ENCODE data around the gene DLX3.
A peak's percentile ranks its signal among the peaks of the same experiment; 100 is the strongest.

DLX3 gene

DNA sequence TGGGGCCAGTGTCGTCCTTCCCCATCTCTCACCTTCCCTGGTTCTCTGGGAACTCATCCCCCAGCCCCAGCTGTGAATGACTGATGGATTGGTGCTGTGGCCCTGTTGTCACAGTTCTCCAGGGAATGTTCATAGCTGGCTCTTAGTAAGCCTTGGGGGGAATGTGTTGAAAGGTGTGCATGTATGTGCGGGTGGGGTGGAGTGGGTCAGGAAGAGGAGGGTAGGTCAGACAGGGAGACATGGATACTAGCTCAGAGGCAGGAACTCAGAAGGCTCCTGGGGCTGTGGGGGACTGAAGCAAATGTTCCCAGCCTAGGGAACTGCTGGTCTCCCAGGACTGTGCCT lies 21.8 kb downstream of the DLX3 start:
- DNase-seq, result no peak

DNA sequence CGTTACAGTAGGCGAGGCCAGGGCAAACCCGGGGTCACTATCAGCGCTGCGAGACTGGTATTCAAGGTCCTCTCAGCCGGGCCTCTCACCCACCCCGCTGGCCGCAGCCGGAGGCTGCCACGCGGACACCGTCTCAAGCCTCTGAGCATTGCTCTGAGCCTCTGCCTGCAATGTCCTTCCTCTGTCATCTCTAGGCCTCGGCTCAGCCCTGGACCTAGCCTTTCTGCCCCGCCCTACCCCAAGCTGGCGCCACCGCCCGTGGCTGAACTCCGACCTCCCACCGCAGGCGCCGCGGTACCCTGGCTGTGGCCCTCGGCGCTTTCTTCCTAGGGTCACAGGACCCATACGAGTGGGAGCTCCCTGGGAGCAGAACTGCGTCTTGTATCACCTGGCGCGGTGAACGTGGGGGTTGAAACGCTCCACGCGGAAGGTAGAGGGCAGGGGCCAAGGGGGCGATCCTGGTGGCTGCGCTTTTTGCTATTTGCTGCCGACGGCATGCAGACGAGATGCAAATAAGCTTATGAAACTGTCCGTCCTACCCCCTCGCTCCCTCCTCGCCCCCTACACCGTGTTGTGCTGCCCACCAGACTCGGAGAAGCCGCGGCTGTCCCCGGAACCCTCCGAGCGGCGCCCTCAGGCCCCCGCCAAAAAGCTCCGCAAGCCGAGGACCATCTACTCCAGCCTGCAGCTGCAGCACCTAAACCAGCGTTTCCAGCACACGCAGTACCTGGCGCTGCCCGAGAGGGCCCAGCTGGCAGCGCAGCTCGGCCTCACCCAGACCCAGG lies 22.3 kb downstream of the DLX3 start:
- DNase-seq, result no peak

DNA sequence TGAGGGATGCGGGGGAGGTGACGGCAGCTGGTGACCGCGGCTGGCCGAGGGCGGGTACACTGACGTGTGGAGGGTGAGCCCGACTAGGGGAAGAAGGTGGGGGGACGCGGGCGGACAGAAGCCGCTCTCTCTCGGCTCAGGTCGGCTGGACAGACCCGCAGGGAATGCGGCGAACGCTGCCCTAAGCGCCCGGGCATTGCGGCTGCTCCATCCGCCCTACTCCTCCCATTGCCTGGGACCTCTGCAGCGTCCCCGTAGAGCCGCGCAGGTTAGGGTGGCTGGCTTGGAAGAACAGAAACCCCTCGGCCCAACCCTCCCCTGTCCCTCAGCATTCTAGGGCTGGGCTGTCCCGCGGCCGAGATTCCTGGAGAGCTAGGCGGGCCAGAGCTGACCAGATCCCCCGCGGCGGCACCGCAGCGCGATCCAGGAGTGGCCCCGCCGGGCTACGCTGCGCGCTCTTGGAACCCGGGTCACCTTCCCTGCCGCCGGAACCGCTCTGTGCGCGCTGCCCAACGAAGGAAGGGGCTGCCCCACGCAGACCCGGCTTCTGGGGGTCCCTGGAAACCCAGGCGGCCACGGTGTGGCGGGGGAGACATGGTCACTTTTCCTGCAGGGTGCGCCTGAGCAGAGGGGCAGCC lies 23.1 kb downstream of the DLX3 start:
- no peak for DNase-seq

DNA sequence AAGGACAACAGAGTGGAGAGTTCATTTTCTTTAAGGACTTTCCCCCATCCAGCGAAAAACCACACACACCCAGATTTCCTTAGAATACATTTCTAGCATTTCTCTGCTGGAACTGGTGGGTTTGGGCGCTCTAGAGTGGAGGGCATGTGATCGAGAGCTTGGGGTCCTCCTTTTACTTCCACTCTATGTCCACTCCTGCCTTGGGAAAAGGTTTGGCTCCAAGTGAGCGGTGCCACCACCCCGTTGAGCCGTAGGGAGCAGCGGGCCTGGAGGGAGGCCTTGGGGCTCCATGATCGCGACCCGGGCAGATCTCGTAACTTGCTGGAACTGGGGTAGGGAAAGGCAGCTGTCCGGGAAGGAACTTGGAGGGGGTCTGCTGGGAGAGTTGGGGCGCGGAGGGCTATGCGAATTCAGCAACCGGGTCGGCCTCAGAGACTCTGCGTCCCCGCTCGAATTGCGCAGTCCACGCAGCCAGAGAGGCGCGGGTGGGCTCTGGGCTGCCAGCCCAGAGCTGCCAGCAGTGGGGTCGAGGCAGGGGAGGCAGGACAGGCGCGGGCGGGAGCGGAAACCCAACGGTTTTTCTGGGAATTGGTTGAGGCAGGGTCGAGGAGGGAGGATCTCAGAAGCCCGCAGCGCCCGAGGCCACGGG lies 23.7 kb downstream of the DLX3 start:
- DNase-seq, result no peak

DNA sequence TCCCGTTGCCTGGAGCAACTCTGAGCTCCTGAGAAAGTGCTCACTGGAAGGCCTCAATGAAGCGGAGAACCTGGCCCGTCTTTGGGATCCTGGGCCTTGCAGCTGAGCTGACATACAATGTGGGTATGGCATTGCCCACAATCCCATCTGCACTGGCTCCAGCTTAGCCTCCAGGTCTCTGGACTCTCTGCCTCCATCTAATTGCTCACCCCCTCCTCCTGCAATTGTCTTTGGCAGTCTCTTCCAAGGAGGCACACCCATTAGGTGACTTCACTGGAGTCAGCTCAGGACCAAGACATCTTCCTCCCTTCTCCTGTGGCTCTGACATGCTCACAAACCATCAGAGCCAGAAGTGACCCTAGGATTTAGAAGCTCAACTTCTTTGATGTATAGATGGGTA lies 24.5 kb downstream of the DLX3 start:
- DNase-seq, result no peak

DNA sequence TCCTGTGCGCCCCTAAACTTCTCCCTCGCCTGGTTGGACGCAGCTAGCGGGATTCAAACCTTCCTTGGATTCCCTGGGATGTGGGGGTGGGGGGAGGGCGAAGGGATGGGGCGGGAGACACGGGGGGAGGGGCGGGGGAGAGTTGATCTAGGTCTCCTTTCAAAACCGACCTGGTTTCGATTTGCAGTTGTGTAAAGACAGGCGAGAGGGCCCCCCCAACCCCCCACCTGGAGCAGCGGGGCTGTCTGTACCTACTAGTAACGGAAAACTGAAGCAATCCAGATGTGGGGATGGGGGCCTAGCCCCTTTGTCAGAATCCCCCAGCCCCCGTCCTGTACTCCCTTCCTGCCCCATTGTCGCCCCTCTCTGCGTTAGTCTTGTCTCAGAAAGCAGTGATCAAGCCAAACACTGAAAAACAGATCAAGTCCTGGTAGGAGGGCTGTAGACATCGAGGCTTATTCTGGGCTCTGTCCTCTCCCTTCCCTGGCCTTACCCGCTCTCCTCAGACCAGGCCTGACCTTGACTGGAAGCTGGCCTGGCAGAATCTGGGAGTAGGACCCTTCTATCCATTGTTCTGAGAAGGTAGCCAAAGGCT lies 25.1 kb downstream of the DLX3 start:
- no peak for DNase-seq

DNA sequence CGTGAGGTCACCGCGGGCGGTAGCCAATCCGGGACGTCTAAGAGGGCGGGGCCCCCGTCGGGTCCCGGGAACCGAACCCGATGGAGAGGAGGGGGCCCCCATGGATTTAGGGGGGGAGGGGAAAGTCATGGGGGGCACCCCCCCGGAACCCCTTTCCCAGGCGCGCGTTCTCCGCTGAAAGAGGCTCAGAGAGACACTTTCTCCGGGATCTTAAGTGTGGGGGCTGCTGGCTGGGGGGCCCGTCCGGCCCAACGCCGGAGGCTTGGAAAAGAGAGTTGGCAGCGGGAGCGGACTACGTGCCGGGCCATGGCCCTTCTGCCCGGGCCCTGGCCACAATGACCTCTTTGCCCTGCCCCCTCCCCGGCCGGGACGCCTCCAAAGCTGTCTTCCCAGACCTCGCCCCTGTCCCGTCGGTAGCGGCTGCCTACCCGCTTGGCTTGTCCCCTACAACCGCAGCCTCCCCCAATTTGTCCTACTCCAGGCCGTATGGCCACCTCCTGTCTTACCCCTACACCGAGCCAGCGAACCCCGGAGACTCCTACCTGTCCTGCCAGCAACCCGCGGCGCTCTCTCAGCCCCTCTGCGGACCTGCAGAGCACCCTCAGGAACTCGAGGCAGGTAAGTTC lies 25.8 kb downstream of the DLX3 start, which contains the start of gene DLX4:
Gene DLX4 (plus strand): TSS at position 57 of the 626 bp plus-strand sequence. CDS start 279 bp downstream, at position 336.
- DNase-seq, result peak in 1 of 51 donors; percentile 7

DNA sequence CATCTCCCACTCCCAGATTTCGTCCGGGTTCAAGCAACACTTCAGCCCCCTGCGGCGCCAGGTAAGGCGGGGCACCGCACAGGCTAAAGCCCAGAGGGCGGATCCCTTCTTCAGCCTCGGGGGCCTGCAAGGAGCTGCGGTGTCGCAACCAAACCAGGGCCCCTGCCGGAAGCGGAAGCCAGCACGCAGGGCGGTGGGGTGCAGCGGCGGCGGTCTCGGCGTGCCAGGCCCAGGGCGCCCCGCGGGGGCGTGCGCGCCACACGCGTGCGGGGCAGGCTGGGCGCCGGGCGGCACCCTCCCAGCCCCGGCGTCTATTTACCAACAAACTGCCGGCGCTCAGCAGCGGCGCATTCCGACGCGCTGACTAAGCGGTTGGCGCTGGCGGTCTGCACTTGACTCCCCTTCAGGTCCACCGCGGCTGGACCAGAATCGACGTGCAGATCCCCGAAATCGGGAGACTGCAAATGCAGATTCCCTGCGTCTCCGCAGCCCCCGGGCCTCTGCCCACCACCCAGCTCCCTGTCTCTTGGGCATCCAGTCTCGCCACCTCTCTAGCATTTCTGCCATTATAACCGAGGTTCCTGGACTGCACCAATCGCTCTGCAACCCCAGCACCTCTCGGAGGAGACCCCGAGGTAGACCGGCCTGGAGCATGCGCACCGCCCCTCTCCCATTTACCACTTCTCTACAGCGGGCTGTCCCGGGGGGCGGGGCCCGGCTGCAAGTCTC lies 26.5 kb downstream of the DLX3 start:
- peak in 1 of 51 donors; percentile 4 for DNase-seq

DNA sequence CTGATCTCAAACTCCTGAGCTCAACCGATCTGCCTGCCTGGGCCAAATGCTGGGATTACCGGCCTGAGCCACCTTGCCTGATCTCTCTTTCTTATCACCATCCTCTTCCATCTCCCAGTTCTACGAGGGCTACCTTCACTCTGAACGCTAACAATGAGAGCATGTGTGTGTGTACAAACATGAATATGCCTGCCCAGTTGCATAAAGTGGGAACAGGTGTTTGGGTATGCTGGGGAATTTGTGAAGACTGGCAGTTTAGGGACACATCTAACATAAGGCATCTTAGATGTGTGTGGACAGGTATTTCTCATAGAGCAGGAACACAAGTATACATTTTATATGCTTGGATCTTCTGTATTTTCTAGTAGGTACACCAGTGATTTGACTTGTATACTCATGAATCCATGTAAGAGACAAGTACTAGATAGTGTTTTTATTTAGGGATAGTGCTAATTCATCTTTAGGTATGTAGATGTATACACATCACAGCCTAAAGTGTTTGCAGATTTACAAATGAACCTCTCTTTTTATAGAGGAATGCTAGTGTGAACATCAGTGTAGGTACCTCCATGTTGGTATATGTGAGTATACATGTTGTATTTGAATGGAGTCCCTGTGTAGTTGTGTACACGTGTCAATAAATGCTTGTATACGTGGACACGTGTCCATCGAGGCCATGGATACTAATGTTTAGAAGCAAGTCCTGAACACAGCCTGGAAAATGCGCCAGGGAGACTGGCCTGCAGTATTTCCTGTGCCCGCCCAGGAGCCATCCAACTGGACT lies 27.2 kb downstream of the DLX3 start:
- no peak for DNase-seq

DNA sequence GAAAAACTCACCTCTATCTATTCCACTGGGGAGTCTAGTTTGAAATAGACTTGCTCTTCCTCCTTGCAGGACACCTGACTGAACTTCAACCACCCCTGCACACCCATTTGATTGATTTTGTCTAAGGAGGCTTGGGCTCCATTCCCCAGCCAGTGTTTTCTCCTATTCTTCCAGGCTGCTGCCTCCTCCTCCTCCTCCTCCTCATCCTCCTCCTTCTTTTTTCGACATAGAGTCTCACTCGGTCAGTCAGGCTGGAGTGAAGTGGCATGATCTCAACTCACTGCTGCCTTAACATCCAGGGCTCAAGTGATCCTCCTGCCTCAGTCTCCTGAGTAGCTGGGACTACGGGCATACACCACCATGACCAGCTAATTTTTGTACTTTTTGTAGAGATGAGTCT lies 27.8 kb downstream of the DLX3 start:
- no peak for DNase-seq

DNA sequence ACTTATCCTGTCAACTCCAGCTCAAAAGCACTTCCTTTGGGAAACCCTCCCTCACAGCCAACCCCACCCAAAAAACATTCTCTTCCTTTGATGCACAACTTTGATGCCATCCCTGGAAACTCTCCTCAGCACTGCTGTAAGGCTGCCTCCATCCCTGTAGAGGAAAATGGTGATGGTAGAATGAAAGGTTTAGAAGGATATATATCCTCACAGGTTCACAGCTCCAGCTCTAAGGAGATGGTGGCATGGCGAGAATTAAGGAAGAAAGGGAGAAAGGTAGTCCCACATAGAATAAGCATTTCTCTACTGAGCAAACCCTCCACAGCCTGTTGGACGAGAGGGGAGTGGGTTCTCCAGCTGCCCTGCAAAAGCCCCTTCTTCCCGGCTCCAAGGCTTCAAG lies 28.3 kb downstream of the DLX3 start:
- DNase-seq, result no peak

DNA sequence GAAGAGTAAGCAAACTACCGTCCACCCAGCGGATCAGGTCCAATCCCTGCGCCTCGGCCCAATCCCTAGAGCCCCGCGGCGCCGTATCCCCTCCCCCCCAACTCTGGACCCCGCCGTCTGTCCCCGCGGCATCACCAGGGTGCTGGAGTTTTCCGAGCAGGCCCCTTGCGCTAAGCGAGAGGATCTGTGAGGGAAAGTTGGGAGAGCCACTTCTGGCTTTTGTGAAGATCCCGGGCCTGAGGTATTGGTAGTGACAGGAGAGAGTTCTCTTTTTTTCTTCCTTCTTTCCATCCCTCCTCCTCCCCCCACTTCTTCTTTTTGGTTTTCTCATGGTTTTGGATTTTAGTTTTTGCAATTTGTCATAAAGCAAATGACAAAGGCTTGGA lies 29.5 kb downstream of the DLX3 start:
- DNase-seq, result no peak

DNA sequence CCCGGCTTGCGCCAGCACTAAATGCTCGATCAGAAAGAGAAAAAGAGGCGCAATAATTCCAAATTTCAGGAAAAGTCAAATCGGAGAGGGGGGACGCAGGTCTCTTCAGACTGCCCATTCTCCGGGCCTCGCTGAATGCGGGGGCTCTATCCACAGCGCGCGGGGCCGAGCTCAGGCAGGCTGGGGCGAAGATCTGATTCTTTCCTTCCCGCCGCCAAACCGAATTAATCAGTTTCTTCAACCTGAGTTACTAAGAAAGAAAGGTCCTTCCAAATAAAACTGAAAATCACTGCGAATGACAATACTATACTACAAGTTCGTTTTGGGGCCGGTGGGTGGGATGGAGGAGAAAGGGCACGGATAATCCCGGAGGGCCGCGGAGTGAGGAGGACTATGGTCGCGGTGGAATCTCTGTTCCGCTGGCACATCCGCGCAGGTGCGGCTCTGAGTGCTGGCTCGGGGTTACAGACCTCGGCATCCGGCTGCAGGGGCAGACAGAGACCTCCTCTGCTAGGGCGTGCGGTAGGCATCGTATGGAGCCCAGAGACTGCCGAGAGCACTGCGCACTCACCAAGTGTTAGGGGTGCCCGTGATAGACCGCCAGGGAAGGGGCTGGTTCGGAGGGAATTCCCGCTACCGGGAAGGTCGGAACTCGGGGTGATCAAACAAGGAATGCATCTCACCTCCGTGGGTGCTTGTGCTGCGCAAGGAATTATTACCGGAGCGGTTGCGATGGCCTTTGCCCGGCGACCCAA lies 30.1 kb downstream of the DLX3 start:
- no peak for DNase-seq

DNA sequence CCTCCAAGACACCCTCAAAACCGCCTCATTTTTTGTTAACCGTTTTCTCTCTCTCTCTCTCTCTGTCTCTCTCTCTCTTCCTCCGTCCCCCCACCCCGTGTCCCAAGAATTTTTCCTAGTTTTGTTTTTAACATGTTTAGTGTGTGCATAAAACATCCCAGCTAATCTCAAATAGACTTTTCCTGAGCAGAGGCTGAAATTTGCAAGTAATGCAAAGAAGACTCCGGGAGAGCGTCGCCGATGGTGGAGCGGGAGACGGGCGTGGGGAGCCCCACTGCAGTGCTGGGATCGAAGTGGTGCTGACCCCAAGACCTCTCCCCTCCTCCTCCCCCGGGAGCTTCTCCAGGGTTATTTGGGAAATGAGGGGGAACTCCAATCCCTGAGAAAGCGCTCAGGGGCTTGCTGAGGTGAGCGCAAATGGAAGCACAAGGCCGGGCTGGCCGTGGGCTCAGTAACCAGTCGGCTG lies 30.7 kb downstream of the DLX3 start:
- no peak for DNase-seq

DNA sequence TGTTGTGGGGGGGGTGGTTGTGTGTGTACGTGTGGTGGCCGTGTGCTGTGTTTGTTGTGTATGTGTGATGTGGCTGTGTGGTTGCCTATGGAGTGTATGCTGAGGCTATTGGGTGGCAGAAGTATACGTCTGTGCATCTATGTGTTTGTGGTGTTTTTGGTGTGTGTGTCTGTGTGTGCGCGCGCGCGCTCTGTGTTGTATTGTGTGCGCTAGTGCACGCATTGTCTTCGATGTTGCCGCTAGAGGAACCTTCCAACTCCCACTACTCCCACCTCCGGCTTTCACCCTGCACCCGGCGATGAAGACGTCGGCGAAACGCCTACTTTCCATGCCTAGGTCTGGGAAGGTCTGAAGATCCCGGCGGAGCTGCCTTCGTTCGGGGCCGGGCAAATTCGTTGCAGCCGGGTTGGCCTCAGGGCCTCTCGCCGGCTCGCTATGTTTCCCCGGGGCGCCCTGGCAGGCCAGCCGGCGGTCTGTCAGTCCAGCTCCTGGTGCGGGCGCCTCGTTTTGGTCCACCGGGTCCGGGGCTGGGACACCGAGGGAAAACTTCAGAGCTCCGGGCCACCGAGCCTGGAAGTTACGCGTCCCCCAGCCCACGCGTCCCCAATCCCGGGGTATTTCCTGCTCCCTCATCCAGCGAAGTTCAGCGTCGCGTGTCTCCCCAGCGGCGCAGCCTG lies 31.3 kb downstream of the DLX3 start:
- no peak for DNase-seq

DNA sequence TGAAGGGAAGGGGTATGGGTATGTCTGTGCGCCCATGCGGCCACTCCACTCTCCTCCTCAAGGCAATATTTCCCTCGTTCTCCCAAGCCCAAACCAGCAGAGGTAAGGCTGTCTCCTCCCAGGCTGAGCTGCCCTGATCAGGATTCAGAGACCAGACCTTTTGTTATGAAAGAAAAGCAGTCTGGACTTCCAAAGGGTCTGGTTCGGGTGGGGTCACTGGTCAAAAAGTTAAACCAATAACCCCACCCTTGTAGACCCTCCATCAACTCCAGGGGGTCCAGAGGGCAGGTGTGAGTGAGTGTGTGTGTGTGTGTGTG lies 31.8 kb downstream of the DLX3 start:
- no peak for DNase-seq

DNA sequence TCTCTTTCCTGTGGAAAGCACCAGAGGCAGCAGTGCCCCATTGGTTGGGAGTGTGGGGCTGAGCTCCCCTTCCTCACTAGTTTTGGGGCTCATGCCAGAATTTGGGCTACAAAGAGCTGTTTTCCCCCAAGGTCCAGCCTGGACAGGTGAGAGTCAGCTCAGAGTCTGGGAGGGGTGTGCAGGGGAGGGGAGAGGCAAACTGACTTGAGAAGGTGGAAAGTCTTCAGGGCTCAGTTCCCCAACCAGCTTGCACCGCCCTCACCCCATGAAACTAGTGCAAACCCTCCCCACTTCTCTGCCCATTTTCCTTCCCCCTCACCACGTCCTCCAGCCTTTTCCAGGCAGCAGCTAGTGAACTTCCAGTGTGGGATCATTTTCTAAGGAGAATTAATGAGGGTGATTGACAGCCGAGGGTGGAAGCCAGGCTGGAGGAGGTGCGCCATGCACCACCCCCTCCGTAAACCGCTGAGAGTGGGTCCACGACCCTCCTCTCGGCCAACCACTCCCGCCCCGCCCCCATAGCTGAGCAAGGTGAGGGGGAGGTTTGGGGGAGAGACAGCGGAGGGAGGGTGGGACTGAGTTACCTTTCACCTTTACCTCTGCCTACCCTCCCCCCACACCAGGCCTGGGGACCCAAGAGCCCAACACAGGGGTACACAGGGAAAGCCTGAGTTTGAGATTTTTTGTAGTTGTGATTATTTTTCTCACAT lies 32.3 kb downstream of the DLX3 start:
- no peak for DNase-seq

DNA sequence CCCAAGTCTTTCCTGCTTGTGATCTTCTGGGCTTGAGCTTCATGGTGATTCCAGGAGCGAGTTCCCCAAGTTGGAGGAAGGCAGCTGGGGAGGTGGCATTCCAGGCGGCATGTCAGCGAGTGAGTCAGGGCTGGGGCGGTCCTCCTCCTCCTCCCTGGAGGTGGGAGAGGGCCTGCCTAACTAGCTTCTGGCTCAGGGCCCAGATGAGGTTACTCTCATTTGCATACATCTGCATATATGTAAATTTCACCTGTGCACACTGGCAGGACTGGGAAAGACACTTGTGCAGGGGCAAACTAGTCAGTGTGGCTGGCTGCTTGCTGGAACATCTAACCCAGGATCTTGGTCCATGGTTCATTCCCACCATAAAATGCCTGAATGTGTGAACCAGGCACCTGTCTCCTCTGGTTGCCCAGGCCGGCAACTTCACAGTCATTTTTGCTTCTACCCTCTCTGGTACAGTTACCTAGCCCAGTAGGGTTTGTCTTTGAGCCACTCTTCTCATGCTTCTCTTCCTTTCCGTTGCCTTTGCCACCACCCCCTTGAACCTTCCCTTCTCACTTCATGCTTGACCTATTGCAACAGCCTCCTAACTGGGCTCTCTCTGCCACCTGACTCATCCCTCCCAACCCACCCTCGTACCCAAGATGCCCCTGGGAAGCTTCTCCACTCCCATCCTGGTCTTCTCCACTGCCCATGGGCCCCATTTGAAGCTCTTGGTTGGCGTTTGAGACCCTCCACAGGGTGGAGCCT lies 35.7 kb downstream of the DLX3 start:
- no peak for DNase-seq

Measured in hypothalamus (tissue), 51 donors.